ENCODE data around the gene CYB5RL. TPM values are rescaled to one million over a fixed set of nuclear protein-coding genes. Genes with fewer than 3 reads are reported as not detected.

CYB5RL gene
- total and polyA plus RNA-seq, 5 experiments from 2014 or later: 2.4 to 10.5 (median 4.0) TPM

Other genes starting within 250 kb of the CYB5RL start
- not detected for gene LDLRAD1, start 181.8 kb downstream of the CYB5RL start, total RNA-seq
- gene LDLRAD1, start 181.8 kb downstream of the CYB5RL start, polyA plus RNA-seq: not detected
- 100 to 1,000 TPM; 198 to 201 TPM for gene TMEM59, start 146.8 kb downstream of the CYB5RL start, total RNA-seq
- 100 to 1,000 TPM; 410 to 670 (median 489) TPM for gene TMEM59, start 146.8 kb downstream of the CYB5RL start, polyA plus RNA-seq
- gene TCEANC2, start 146.4 kb downstream of the CYB5RL start, total RNA-seq: 10 to 100 TPM; 13.2 to 13.6 TPM
- 1 to 10 TPM; 5.5 to 7.2 (median 6.6) TPM for gene TCEANC2, start 146.4 kb downstream of the CYB5RL start, polyA plus RNA-seq
- gene CDCP2, start 47.0 kb downstream of the CYB5RL start, total RNA-seq: under 1 TPM in 1 of 2 experiments, not detected in 1; 0.16 TPM
- gene CDCP2, start 47.0 kb downstream of the CYB5RL start, polyA plus RNA-seq: not detected
- 10 to 100 TPM; 34.1 to 34.8 TPM for gene MRPL37, start 137 bp upstream of the CYB5RL start, total RNA-seq
- gene MRPL37, start 137 bp upstream of the CYB5RL start, polyA plus RNA-seq: 10 to 100 TPM; 51.9 to 57.5 (median 53.9) TPM
- gene SSBP3, start 206.4 kb upstream of the CYB5RL start, total RNA-seq: 10 to 100 TPM; 88.7 to 93.8 TPM
- gene SSBP3, start 206.4 kb upstream of the CYB5RL start, polyA plus RNA-seq: 10 to 100 TPM; 16.1 to 19.8 (median 16.7) TPM